GM18951 (cell line): ENCODE results near the gene EAF2.
"Not testable (repeated sequence)": the region's sequence is repeated elsewhere in the genome, so short reads cannot be mapped to it uniquely, and the experiment has no call there.

Experiments
- POLR2A ChIP-seq: IDR thresholded peaks from 4 replicates; pipeline ENCODE4 v1.6.1; 2011; ENCODE audit warnings: mild to moderate bottlenecking; ENCODE audit not compliant: insufficient read length, insufficient read depth; ENCODE audit errors: extremely low read depth
- in situ Hi-C: fragments of 300-500 bp; cut with MboI; formaldehyde crosslinking; loops from one replicate; pipeline ENCODE4 v1.12.0; 2022; ENCODE audit warnings: low sequenced_read_pairs, mixed read lengths, inconsistent platforms; ENCODE audit not compliant: unreplicated experiment

The EAF2 gene

GRCh38 chr3:121835465-121835801 is 424 bp downstream of the EAF2 start:
- in situ Hi-C loops, result no loop called here
- no peak for TF ChIP-seq POLR2A

GRCh38 chr3:121836064-121836463 is 1.1 kb downstream of the EAF2 start:
- TF ChIP-seq POLR2A, result no peak
- in situ Hi-C loops, result no loop called here

- no peak for TF ChIP-seq POLR2A
- in situ Hi-C loops, result no loop called here
Measured at GRCh38 chr3:121836481-121836880, 1.5 kb downstream of the EAF2 start.

- in situ Hi-C loops, result no loop called here
- no peak for TF ChIP-seq POLR2A
Measured at GRCh38 chr3:121839962-121840361, 5.0 kb downstream of the EAF2 start.

DNA sequence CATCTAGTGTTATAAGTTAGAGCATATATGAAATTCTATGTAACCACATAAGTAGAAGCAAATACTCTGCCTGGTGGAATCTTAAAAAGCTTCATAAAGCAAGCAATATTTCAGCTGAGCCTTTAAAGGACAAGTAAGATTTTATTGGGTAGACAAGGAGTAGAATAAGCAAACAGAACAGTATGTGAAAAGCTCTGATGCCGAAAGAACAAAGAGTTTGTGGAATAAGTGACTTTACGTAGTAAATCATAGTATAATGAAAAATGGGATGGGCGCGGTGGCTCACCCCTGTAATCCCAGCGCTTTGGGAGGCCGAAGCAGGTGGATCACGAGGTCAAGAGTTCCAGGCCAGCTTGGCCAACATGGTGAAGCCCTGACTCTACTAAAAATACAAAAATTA is 9.9 kb downstream of the EAF2 start:
- TF ChIP-seq POLR2A, result no peak
- in situ Hi-C loops, result no loop called here

GRCh38 chr3:121852256-121852655 is 17.2 kb downstream of the EAF2 start:
- TF ChIP-seq POLR2A, result no peak
- in situ Hi-C loops, result no loop called here

- in situ Hi-C loops, result loop anchor here (5.0 kb wide), 1 partner anchor 663 kb away; no protein-coding TSS in a partner anchor
- no peak for TF ChIP-seq POLR2A
Measured at GRCh38 chr3:121855555-121855954, 20.5 kb downstream of the EAF2 start.

GRCh38 chr3:121857778-121858177 is 22.8 kb downstream of the EAF2 start:
- in situ Hi-C loops, result loop anchor here (5.0 kb wide), 1 partner anchor 665 kb away; no protein-coding TSS in a partner anchor

GRCh38 chr3:121863247-121863646 is 28.2 kb downstream of the EAF2 start:
- in situ Hi-C loops, result not testable (repeated sequence)

- no peak for TF ChIP-seq POLR2A
- in situ Hi-C loops, result no loop called here
Measured at GRCh38 chr3:121863801-121864200, 28.8 kb downstream of the EAF2 start.

- no peak for TF ChIP-seq POLR2A
- in situ Hi-C loops, result no loop called here
Measured at GRCh38 chr3:121869736-121870135, 34.7 kb downstream of the EAF2 start.

DNA sequence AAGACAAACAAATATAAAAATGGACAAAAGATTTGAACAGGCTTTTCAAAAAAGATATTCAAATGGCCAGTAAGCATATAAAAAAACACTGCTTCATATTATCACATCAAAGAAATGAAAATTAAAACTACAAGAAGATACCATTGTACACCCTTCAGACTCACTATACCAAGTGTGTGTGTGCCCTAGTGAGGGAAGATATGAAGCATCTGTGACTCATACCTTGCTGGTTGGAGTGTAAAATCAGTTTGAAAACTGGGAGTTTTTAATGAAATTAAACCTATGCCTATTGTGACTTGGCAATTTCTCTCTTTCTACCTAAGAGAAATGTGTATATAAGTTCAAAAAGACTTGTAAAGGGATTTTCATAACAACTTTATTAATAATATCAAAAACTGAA is 35.7 kb downstream of the EAF2 start:
- no peak for TF ChIP-seq POLR2A

GRCh38 chr3:121871430-121871829 is 36.4 kb downstream of the EAF2 start:
- TF ChIP-seq POLR2A, result no peak
- in situ Hi-C loops, result no loop called here

More for the DNA sequence above, 35.7 kb downstream of the EAF2 start:
- in situ Hi-C loops, result no loop called here

DNA sequence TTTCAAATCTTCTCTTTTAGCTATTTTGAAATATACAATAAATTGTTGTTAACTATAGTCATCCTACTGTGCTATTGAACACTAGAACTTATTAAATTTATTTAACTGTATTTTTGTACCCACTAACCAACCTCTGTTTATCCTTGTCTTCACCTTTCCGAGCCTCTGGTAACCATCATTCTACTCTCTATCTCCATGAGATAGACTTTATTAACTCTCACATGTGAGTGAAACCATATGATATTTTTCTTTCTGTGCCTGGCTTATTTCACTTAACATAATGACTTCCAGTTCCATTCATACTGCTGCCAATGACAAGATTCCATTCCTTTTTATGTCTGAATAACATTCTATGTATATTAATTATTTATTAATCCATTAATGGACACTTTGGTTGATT is 43.4 kb downstream of the EAF2 start:
- no peak for TF ChIP-seq POLR2A
- in situ Hi-C loops, result no loop called here

DNA sequence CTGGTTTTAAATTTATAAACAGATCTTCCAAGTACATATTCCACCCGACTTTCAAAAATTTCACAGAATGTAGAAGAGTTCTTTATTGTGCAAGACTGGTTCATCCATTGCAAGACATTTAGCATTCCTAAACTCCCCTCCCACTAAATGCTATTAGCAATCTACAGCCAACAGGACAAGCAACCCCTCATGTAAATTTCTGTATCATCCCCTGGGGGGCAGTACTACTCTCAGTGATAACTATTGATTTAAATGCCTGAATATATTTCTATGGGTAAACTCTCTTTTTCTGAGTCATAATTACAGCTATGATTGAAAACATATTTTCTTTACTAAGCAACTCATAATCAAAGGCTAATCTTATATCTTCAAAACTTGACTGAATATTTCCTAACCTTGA is 48.5 kb downstream of the EAF2 start:
- in situ Hi-C loops, result no loop called here
- TF ChIP-seq POLR2A, result no peak
